ENCODE measurements around the gene GALNT15.

GALNT15 gene

GRCh38 chr3:16227566-16227965 lies 53.1 kb downstream of the GALNT15 start:
- Histone ChIP-seq H3K27ac (ENCODE audit: low read depth, low read length, poor library complexity, severe bottlenecking) (no peak overlapping the region), H3K4me2 (ENCODE audit: low read length) (no peak overlapping the region), H3K4me3 (ENCODE audit: low read depth, low read length, poor library complexity, severe bottlenecking) (no peak overlapping the region), H3K4me1 (ENCODE audit: insufficient read depth, low read length, severe bottlenecking) (no peaks in the 10 kb centered on the region), H4K20me1 (ENCODE audit: insufficient read depth, low read length) (no peaks in the 10 kb centered on the region), H3K36me3 (ENCODE audit: insufficient read depth, low read length) (no peaks in the 10 kb centered on the region), H3K79me2 (ENCODE audit: insufficient read depth, low read length) (no peaks in the 10 kb centered on the region), H2AFZ (ENCODE audit: low read length) (no peak overlapping the region), H3K9me3 (ENCODE audit: low read length) (no peaks in the 10 kb centered on the region), H3K27me3 (ENCODE audit: insufficient read depth, low read length) (no peaks in the 10 kb centered on the region), H3K9ac (ENCODE audit: low read length) (no peak overlapping the region), H3F3A (ENCODE audit: insufficient read depth, low read length) (no peaks in the 10 kb centered on the region), H3K9me2 (ENCODE audit: low read depth, low read length) (no peaks in the 10 kb centered on the region)
- TF ChIP-seq CTCF (IDR thresholded peaks at IDR 0.05; ENCODE audit: low read length) = no peak
- TF ChIP-seq EZH2 (IDR thresholded peaks at IDR 0.05; ENCODE audit: borderline replicate concordance, low read length) = no peak

GRCh38 chr3:16229681-16230080 lies 55.2 kb downstream of the GALNT15 start:
- Histone ChIP-seq H4K20me1 (ENCODE audit: insufficient read depth, low read length) (no peaks in the 10 kb centered on the region), H3F3A (ENCODE audit: insufficient read depth, low read length) (no peaks in the 10 kb centered on the region), H3K4me1 (ENCODE audit: insufficient read depth, low read length, severe bottlenecking) (no peaks in the 10 kb centered on the region), H3K9me2 (ENCODE audit: low read depth, low read length) (no peaks in the 10 kb centered on the region), H3K36me3 (ENCODE audit: insufficient read depth, low read length) (no peaks in the 10 kb centered on the region), H2AFZ (ENCODE audit: low read length) (no peak overlapping the region), H3K4me2 (ENCODE audit: low read length) (no peak overlapping the region), H3K27ac (ENCODE audit: low read depth, low read length, poor library complexity, severe bottlenecking) (no peak overlapping the region), H3K4me3 (ENCODE audit: low read depth, low read length, poor library complexity, severe bottlenecking) (no peak overlapping the region), H3K79me2 (ENCODE audit: insufficient read depth, low read length) (no peaks in the 10 kb centered on the region), H3K9me3 (ENCODE audit: low read length) (no peaks in the 10 kb centered on the region), H3K9ac (ENCODE audit: low read length) (no peak overlapping the region), H3K27me3 (ENCODE audit: insufficient read depth, low read length) (no peaks in the 10 kb centered on the region)
- no peak for TF ChIP-seq EZH2 (IDR thresholded peaks at IDR 0.05; ENCODE audit: borderline replicate concordance, low read length)
- no peak for TF ChIP-seq CTCF (IDR thresholded peaks at IDR 0.05; ENCODE audit: low read length)

- no peaks in the 10 kb centered on the region for H3K36me3 ChIP-seq (ENCODE audit: insufficient read depth, low read length)
- no peak for TF ChIP-seq EZH2 (IDR thresholded peaks at IDR 0.05; ENCODE audit: borderline replicate concordance, low read length)
- no peak for TF ChIP-seq CTCF (IDR thresholded peaks at IDR 0.05; ENCODE audit: low read length)
- H3F3A ChIP-seq (ENCODE audit: insufficient read depth, low read length) = no peaks in the 10 kb centered on the region
- H4K20me1 ChIP-seq (ENCODE audit: insufficient read depth, low read length) = no peaks in the 10 kb centered on the region
- no peaks in the 10 kb centered on the region for H3K27me3 ChIP-seq (ENCODE audit: insufficient read depth, low read length)
- H2AFZ ChIP-seq (ENCODE audit: low read length) = no peak overlapping the region
- no peaks in the 10 kb centered on the region for H3K79me2 ChIP-seq (ENCODE audit: insufficient read depth, low read length)
- no peak overlapping the region for H3K4me3 ChIP-seq (ENCODE audit: low read depth, low read length, poor library complexity, severe bottlenecking)
- H3K4me2 ChIP-seq (ENCODE audit: low read length) = no peak overlapping the region
- no peak overlapping the region for H3K9ac ChIP-seq (ENCODE audit: low read length)
- no peaks in the 10 kb centered on the region for H3K9me3 ChIP-seq (ENCODE audit: low read length)
- no peaks in the 10 kb centered on the region for H3K4me1 ChIP-seq (ENCODE audit: insufficient read depth, low read length, severe bottlenecking)
- no peaks in the 10 kb centered on the region for H3K9me2 ChIP-seq (ENCODE audit: low read depth, low read length)
- no peak overlapping the region for H3K27ac ChIP-seq (ENCODE audit: low read depth, low read length, poor library complexity, severe bottlenecking)
These were observed 57.5 kb downstream of the GALNT15 start for GRCh38 chr3:16231983-16232382.
